C4-2B (cell line): ENCODE measurements around the gene STMP1.

ENCODE experiments used
- ZFX ChIP-seq: fragments of 450-650 bp; IDR thresholded peaks from 2 replicates; pipeline ENCODE4 v1.6.1; 2017
- TF ChIP-seq, protein P1 (sequence below): fragments of 450-650 bp; conservative IDR thresholded peaks from 2 replicates; pipeline ENCODE4 v1.5.1; 2017; ENCODE audit warnings: mild to moderate bottlenecking

- TF ChIP-seq, protein P1, sequence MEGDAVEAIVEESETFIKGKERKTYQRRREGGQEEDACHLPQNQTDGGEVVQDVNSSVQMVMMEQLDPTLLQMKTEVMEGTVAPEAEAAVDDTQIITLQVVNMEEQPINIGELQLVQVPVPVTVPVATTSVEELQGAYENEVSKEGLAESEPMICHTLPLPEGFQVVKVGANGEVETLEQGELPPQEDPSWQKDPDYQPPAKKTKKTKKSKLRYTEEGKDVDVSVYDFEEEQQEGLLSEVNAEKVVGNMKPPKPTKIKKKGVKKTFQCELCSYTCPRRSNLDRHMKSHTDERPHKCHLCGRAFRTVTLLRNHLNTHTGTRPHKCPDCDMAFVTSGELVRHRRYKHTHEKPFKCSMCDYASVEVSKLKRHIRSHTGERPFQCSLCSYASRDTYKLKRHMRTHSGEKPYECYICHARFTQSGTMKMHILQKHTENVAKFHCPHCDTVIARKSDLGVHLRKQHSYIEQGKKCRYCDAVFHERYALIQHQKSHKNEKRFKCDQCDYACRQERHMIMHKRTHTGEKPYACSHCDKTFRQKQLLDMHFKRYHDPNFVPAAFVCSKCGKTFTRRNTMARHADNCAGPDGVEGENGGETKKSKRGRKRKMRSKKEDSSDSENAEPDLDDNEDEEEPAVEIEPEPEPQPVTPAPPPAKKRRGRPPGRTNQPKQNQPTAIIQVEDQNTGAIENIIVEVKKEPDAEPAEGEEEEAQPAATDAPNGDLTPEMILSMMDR = no peak
- TF ChIP-seq ZFX = no peak
These were observed 53.4 kb downstream of the STMP1 start for GRCh38 chr7:135715673-135716072.
